ENCODE measurements around the gene DCAKD. TPM values are rescaled to one million over a fixed set of nuclear protein-coding genes. Genes with fewer than 3 reads are reported as not detected.

Gene DCAKD
- total and polyA plus RNA-seq, 2 of the 8 experiments (the other 6 are each of a cell fraction or from before 2014, with no cell fraction given) = 35.6 to 52.9 TPM

GRCh38 chr17:45098869-45099616, 47.6 kb upstream of the DCAKD start:
- Histone ChIP-seq H3K4ac (replicated peaks; ENCODE audit: insufficient read length, low read depth, low read length) (no peak overlapping the region), H3K14ac (ENCODE audit: insufficient read length) (no peak overlapping the region), H4K8ac (ENCODE audit: extremely low read depth, insufficient read depth, low read length) (0 out of 2 replicates have a peak overlapping the region, but pooled peaks have one; percentile 39), H3K9ac (replicated peaks in 1 of 4; ENCODE audit: extremely low read depth in 1 of 4, low read depth in 3 of 4, low read length in 3 of 4) (no peak overlapping the region), H3K4me1 (replicated peaks in 1 of 4; ENCODE audit: control insufficient read depth in 3 of 4, insufficient read depth in 4 of 4, low read length in 3 of 4) (no peaks in the 10 kb centered on the region; a peak in 1 of 7 replicates), H2BK5ac (ENCODE audit: low read depth, low read length) (no peak overlapping the region), H4K5ac (ENCODE audit: insufficient read length, low read depth, low read length) (no peak overlapping the region), H2BK12ac (ENCODE audit: low read depth, low read length) (no peak overlapping the region), H3K18ac (ENCODE audit: extremely low read depth, low read length) (no peak overlapping the region), H3K27me3 (replicated peaks in 1 of 4; ENCODE audit: control insufficient read depth in 3 of 4, extremely low read depth in 1 of 4, insufficient read depth in 3 of 4, low read length in 3 of 4) (no peaks in the 10 kb centered on the region), H3K4me2 (ENCODE audit: insufficient read depth in 1 of 2, low read depth in 2 of 2, low read length in 2 of 2) (no peak overlapping the region), H2BK15ac (ENCODE audit: low read length) (no peak overlapping the region), H3K79me2 (ENCODE audit: control insufficient read depth in 1 of 2, insufficient read depth in 2 of 2, low read length in 2 of 2) (no peaks in the 10 kb centered on the region), H2BK120ac (replicated peaks; ENCODE audit: low read depth, low read length) (no peak overlapping the region), H3K4me3 (ENCODE audit: extremely low read depth in 1 of 4, insufficient read depth in 2 of 4, low read depth in 3 of 4, low read length in 4 of 4) (no peak overlapping the region), H3K23ac (ENCODE audit: insufficient read length) (no peak overlapping the region), H3K56ac (replicated peaks; ENCODE audit: insufficient read length, low read depth, low read length) (no peak overlapping the region), H3K79me1 (ENCODE audit: low read depth, low read length) (no peaks in the 10 kb centered on the region), H3K9me3 (ENCODE audit: insufficient read depth in 2 of 2, low read depth in 1 of 2, low read length in 1 of 2) (no peaks in the 10 kb centered on the region), H2AK5ac (ENCODE audit: low read depth, low read length) (no peak overlapping the region), H4K20me1 (replicated peaks in 1 of 2; ENCODE audit: control insufficient read depth in 1 of 2, insufficient read depth in 2 of 2, low read length in 2 of 2) (peaks cover 0 to 9% of the 10 kb centered on the region in 2 experiments), H2BK20ac (ENCODE audit: low read length) (no peak overlapping the region), H4K91ac (replicated peaks; ENCODE audit: insufficient read length, low read length) (no peak overlapping the region), H3K23me2 (ENCODE audit: low read depth, low read length) (no peaks in the 10 kb centered on the region), H3K27ac (ENCODE audit: low read depth, low read length) (no peak overlapping the region), H2AFZ (ENCODE audit: low read length) (no peak overlapping the region), H3K36me3 (ENCODE audit: control insufficient read depth in 2 of 4, insufficient read depth in 4 of 4, low read length in 3 of 4) (peaks cover 30 to 62% (median 56%) of the 10 kb centered on the region in 4 experiments)
- WGBS, 2 experiments (ENCODE audit: extremely low coverage in 1 of 2, insufficient coverage in 1 of 2, insufficient read length in 1 of 2, insufficient replicate concordance in 2 of 2, low coverage in 1 of 2, low lambda C conversion rate in 2 of 2, missing lambda C conversion rate in 1 of 2) = 62% methylated on average over 9 of the region's 9 CpGs; no CpG with 5 or more reads in 1 of the 2 experiments
- FAIRE-seq (peak; percentile 36), DNase-seq (ENCODE audit: low read depth in 1 of 2, low spot score in 2 of 2) (peak; percentile 63 to 95)
- ChIA-PET CTCF (ENCODE audit: partially characterized antibody) (interaction anchor here (0.6 to 7.5 kb wide), 52 partner anchors 8 to 364 kb away, joined by 3 to 69 read pairs (median 5); partner anchors contain the start of genes ACBD4, HEXIM1 and PLCD3), POLR2A (ENCODE audit: partially characterized antibody) (interaction anchor here (0.6 to 1.7 kb wide), 12 partner anchors 8 to 400 kb away, joined by 3 to 7 read pairs (median 4); partner anchors contain the start of gene HEXIM1)
- TF ChIP-seq USF2 (IDR thresholded peaks at IDR 0.05; ENCODE audit: low read length) (no peak), RAD21 (IDR thresholded peaks at IDR 0.05 in 1 of 2, conservative IDR thresholded peaks at IDR 0.05 in 1 of 2; ENCODE audit: low read depth in 2 of 2, low read length in 2 of 2) (peak; percentile 73 to 76), YY1 (IDR thresholded peaks at IDR 0.05; ENCODE audit: low read depth, low read length) (0 out of 2 replicates have a peak, but pooled peaks have one; percentile 26), CTCF (IDR thresholded peaks at IDR 0.05; ENCODE audit: control extremely low read depth in 1 of 3, insufficient read depth in 1 of 3, low read depth in 1 of 3, low read length in 3 of 3) (peak; percentile 78 to 96 (median 95)), RXRA (IDR thresholded peaks at IDR 0.05; ENCODE audit: insufficient read depth, low read depth, low read length) (no peak), JUN (IDR thresholded peaks at IDR 0.05; ENCODE audit: low read depth, low read length) (no peak), SIN3A (conservative IDR thresholded peaks at IDR 0.05 in 1 of 2, IDR thresholded peaks at IDR 0.05 in 1 of 2; ENCODE audit: low read depth in 1 of 2, low read length in 2 of 2) (0 out of 4 replicates have a peak, but pooled peaks of 1 of the 2 experiments have one; percentile 26)
